Measurements from ENCODE around the gene ADAMTS17. TPM values are rescaled to one million over a fixed set of nuclear protein-coding genes. Genes with fewer than 3 reads are reported as not detected.
A peak's percentile ranks its signal among the peaks of the same experiment; 100 is the strongest.

ADAMTS17 gene
- total and polyA plus RNA-seq, 9 of the 15 experiments (the other 6 are each of a cell fraction or from before 2014, with no cell fraction given): 0.01 to 0.14 (median 0.07) TPM; not detected in 6

GRCh38 chr15:100384108-100384410, 42.3 kb upstream of the ADAMTS17 start (continued):
- TF ChIP-seq PBX2 (CRISPR knock-in tag; IDR thresholded peaks at IDR 0.05; ENCODE audit: low read depth): no peak
- TF ChIP-seq PBX2 (tag; conservative IDR thresholded peaks at IDR 0.05; ENCODE audit: low read depth): no peak

GRCh38 chr15:100383302-100384107, 41.7 kb upstream of the ADAMTS17 start:
- Histone ChIP-seq H2AFZ (ENCODE audit: low read depth, low read length) (no peak overlapping the region), H3K9me1 (ENCODE audit: control insufficient read depth, insufficient read depth, low read length) (no peaks in the 10 kb centered on the region), H3K4me1 (replicated peaks in 1 of 2; ENCODE audit: control insufficient read depth in 2 of 2, insufficient read depth in 2 of 2, low read length in 2 of 2) (no peaks in the 10 kb centered on the region), H3K36me3 (ENCODE audit: control insufficient read depth, insufficient read depth, low read length) (no peaks in the 10 kb centered on the region), H3K4me3 (no peak overlapping the region), H3K9me3 (replicated peaks; ENCODE audit: control insufficient read depth, insufficient read depth, low read depth, low read length) (no peaks in the 10 kb centered on the region; the same call in 1 of the 2 replicates), H3K27ac (ENCODE audit: extremely low read depth, low read depth, low read length) (no peak overlapping the region), H4K20me1 (replicated peaks; ENCODE audit: control insufficient read depth, insufficient read depth, low read length) (no peaks in the 10 kb centered on the region), H3K79me2 (ENCODE audit: control insufficient read depth, insufficient read depth, low read length) (no peaks in the 10 kb centered on the region), H3K9ac (ENCODE audit: insufficient read depth in 1 of 2, low read depth in 2 of 2, low read length in 2 of 2) (no peak overlapping the region), H3K4me2 (ENCODE audit: insufficient read depth, low read length) (no peak overlapping the region), H3K27me3 (ENCODE audit: control insufficient read depth in 2 of 2, insufficient read depth in 2 of 2, low read length in 2 of 2) (no peaks in the 10 kb centered on the region)
- DNase-seq (ENCODE audit: extremely low read depth in 1 of 4, low spot score in 3 of 4): peak in 1 of 4 experiments; percentile 4
- no TSS peak for BruUV-seq (replicated peaks)
- intact Hi-C loops (cut with micrococcal nuclease) (no loop called here), in situ Hi-C loops (cut with MboI) (no loop called here)
- CTCF ChIA-PET (ENCODE audit: low intra/inter-chr PET ratio): interaction anchor here (0.7 kb wide), 1 partner anchor 1111 kb away, joined by 3 read pairs; no protein-coding TSS in a partner anchor
- FAIRE-seq: no peak
- WGBS (ENCODE audit: insufficient coverage, low coverage, missing lambda C conversion rate): 0% methylated on average over 2 of the region's 3 CpGs
- POLR2A ChIA-PET: no interaction called here
- no peak for ATAC-seq
- TF ChIP-seq IRF9 (tag; IDR thresholded peaks at IDR 0.05): no peak
- TF ChIP-seq MLX (CRISPR knock-in tag; conservative IDR thresholded peaks at IDR 0.05): no peak
- TF ChIP-seq SRF (CRISPR knock-in tag; IDR thresholded peaks at IDR 0.05): no peak
- no peak for TF ChIP-seq ZNF395 (CRISPR knock-in tag; IDR thresholded peaks at IDR 0.05)
- TF ChIP-seq CBFA2T3 (IDR thresholded peaks at IDR 0.05): no peak
- TF ChIP-seq BCL6 (CRISPR knock-in tag; IDR thresholded peaks at IDR 0.05): no peak
- peak in 2 of 3 experiments; percentile 35 to 41; a peak in 2 of 6 replicates for TF ChIP-seq CTCF (IDR thresholded peaks at IDR 0.05 in 2 of 3, conservative IDR thresholded peaks at IDR 0.05 in 1 of 3; ENCODE audit: insufficient read depth in 2 of 3, low read depth in 1 of 3, low read length in 3 of 3)
